Upper lobe of left lung (tissue), 6 donors: ENCODE data around the gene BTN3A1. TPM values are rescaled to one million over a fixed set of nuclear protein-coding genes. Genes with fewer than 3 reads are reported as not detected.
"Not testable (repeated sequence)": the region's sequence is repeated elsewhere in the genome, so short reads cannot be mapped to it uniquely, and the experiment has no call there.

Experiments used
- ATAC-seq, 2 donors: fragments of 200-7000 bp; cut with Tn5 transposase; one replicate each; pipeline ENCODE4 v1.9.1; 2022; ENCODE audit warnings: mild to moderate bottlenecking in 2 of 2, moderate library complexity in 2 of 2; ENCODE audit not compliant: low FRiP score in 2 of 2
- DNase-seq, 2 donors: peaks; one replicate each; pipeline ENCODE4 v3.0.0-alpha.2; 2019 to 2020
- H3K27ac ChIP-seq, 4 donors: fragments of 200-600 bp; sonication (generic); one replicate each; pipeline ENCODE4 v1.5.1; 2016 to 2019
- H3K27me3 ChIP-seq, 4 donors: fragments of 200-600 bp; sonication (generic); one replicate each; pipeline ENCODE4 v1.5.1; 2017 to 2019
- H3K36me3 ChIP-seq, 4 donors: fragments of 200-600 bp; sonication (generic); one replicate each; pipeline ENCODE4 v1.5.1; 2016 to 2019
- H3K4me1 ChIP-seq, 4 donors: fragments of 200-600 bp; sonication (generic); one replicate each; pipeline ENCODE4 v1.5.1; 2018 to 2019
- H3K4me3 ChIP-seq, 4 donors: fragments of 200-600 bp; sonication (generic); one replicate each; pipeline ENCODE4 v1.5.1; 2017 to 2019; ENCODE audit warnings: mild to moderate bottlenecking in 2 of 4, moderate library complexity in 1 of 4
- H3K9me3 ChIP-seq, 4 donors: fragments of 200-600 bp; sonication (generic); one replicate each; pipeline ENCODE4 v1.5.1; 2018 to 2019
- EP300 ChIP-seq, 4 donors: sonication (generic); formaldehyde crosslinking; IDR thresholded peaks; one replicate each; pipeline ENCODE4 v1.5.1; 2017; ENCODE audit warnings: antibody characterized with exemption in 4 of 4, control low read depth in 2 of 4
- POLR2A ChIP-seq, 4 donors: fragments of 450-650 bp; IDR thresholded peaks; one replicate each; pipeline ENCODE4 v1.5.1; 2016 to 2017; ENCODE audit warnings: antibody characterized with exemption in 4 of 4, mild to moderate bottlenecking in 2 of 4
- POLR2AphosphoS5 ChIP-seq, 2 donors: sonication (generic); formaldehyde crosslinking; IDR thresholded peaks; one replicate each; pipeline ENCODE4 v1.5.1; 2017; ENCODE audit warnings: antibody characterized with exemption in 2 of 2
- WGBS, 2 donors: methylation state at CpG; one replicate each; pipeline ENCODE4 v1.1.5; 2017 to 2018; 5-methylcytosine and 5-hydroxymethylcytosine counted together
- total RNA-seq, 6 donors: library from RNA; depleted of rRNA in 4 of 6; stranded (reverse); fragments of >200 nt in 4 of 6; gene quantifications; one replicate each; pipeline versions ENCODE4 v1.1.0 to v1.2.1, GENCODE V29; 2016 to 2021
- TF ChIP-seq, protein P1 (sequence below), 6 experiments: fragments of 450-650 bp in 4 of 6; fragments of 200-600 bp in 2 of 6; sonication (generic) in 2 of 6; IDR thresholded peaks; one replicate each; pipeline ENCODE4 v1.5.1; 2016 to 2019; ENCODE audit warnings: antibody characterized with exemption in 6 of 6
- donor health status: DM: no; HTN: no; CAD: no; lungs with moderate emphysema.
- donor health status: DM: no; HTN: yes; CAD: no; lungs with severe emphysema.

Gene BTN3A1
- 10 to 100 TPM; 24.9 to 55.8 (median 34.6) TPM for total RNA-seq

DNA sequence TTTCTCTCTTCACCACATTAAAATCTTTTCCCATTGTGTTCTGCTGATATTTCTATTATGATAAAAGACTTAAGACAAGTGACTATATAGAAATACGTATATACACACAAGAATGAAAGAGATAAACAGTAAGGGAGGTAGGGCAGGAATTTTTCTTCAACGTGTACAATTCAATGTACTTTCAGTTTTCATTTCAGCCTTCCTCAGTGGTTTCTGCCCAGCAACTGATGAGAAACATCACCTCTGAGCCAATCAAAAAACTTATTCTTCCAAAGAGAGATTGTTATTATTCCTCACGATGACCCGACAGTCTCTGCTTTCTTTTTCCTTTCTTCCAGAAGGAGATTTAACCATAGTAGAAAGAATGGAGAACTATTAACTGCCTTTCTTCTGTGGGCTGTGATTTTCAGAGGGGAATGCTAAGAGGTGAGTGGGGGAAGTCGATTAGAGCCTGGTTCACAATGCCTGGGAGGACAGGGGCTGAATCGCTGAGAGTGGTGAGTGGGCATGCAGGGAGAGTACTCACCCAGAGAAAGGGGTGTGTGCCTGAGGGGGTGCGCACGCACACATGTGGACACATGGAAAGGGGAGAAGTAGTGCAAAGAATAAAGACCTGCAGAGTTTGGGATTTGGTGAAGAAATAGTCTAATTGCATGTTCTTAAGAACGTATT is at the start of gene BTN3A1:
BTN3A1 (plus strand) TSS at position 289 of the 672 bp plus-strand sequence. CDS start 3,289 bp downstream, outside the sequence.
- Histone ChIP-seq H3K9me3 (no peaks in the 10 kb centered on the region), H3K36me3 (peaks cover 0 to 15% (median 8%) of the 10 kb centered on the region in 4 donors), H3K27ac (peak within 1 kb of the TSS; percentile 85 to 94 (median 90)), H3K27me3 (no peaks in the 10 kb centered on the region), H3K4me3 (peak within 1 kb of the TSS; percentile 15 to 73 (median 60)), H3K4me1 (peaks cover 23 to 35% (median 30%) of the 10 kb centered on the region in 4 donors)
- peak; percentile 90 to 96 for ATAC-seq
- peak in 1 of 2 donors; percentile 75 for DNase-seq
- TF ChIP-seq, protein P1, sequence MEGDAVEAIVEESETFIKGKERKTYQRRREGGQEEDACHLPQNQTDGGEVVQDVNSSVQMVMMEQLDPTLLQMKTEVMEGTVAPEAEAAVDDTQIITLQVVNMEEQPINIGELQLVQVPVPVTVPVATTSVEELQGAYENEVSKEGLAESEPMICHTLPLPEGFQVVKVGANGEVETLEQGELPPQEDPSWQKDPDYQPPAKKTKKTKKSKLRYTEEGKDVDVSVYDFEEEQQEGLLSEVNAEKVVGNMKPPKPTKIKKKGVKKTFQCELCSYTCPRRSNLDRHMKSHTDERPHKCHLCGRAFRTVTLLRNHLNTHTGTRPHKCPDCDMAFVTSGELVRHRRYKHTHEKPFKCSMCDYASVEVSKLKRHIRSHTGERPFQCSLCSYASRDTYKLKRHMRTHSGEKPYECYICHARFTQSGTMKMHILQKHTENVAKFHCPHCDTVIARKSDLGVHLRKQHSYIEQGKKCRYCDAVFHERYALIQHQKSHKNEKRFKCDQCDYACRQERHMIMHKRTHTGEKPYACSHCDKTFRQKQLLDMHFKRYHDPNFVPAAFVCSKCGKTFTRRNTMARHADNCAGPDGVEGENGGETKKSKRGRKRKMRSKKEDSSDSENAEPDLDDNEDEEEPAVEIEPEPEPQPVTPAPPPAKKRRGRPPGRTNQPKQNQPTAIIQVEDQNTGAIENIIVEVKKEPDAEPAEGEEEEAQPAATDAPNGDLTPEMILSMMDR (IDR thresholded peaks at IDR 0.05): no peak
- TF ChIP-seq POLR2AphosphoS5 (IDR thresholded peaks at IDR 0.05) (peak in 1 of 2 donors; percentile 34), POLR2A (IDR thresholded peaks at IDR 0.05) (peak in 1 of 4 donors; percentile 49), EP300 (IDR thresholded peaks at IDR 0.05) (no peak)
- 1% methylated on average over 9 of the region's 9 CpGs for WGBS, 2 donors

- 94 to 95% methylated on average over 7 of the region's 7 CpGs for WGBS, 2 donors
- no peaks in the 10 kb centered on the region for H3K36me3 ChIP-seq
- no peaks in the 10 kb centered on the region for H3K4me1 ChIP-seq
- no peak overlapping the region for H3K4me3 ChIP-seq
- TF ChIP-seq POLR2AphosphoS5 (IDR thresholded peaks at IDR 0.05): no peak
- TF ChIP-seq POLR2A (IDR thresholded peaks at IDR 0.05): no peak
- TF ChIP-seq, protein P1 (IDR thresholded peaks at IDR 0.05): no peak
- TF ChIP-seq EP300 (IDR thresholded peaks at IDR 0.05): no peak
- no peaks in the 10 kb centered on the region for H3K9me3 ChIP-seq
- H3K27me3 ChIP-seq: no peaks in the 10 kb centered on the region
- DNase-seq (no peak), ATAC-seq (no peak)
- no peak overlapping the region for H3K27ac ChIP-seq
Observed at GRCh38 chr6:26352315-26352714, 49.8 kb upstream of the BTN3A1 start.

GRCh38 chr6:26354162-26354561 is 47.9 kb upstream of the BTN3A1 start:
- H3K36me3 ChIP-seq: no peaks in the 10 kb centered on the region
- H3K4me3 ChIP-seq: no peak overlapping the region
- DNase-seq: no peak
- H3K4me1 ChIP-seq: no peaks in the 10 kb centered on the region
- H3K9me3 ChIP-seq: no peaks in the 10 kb centered on the region
- no peaks in the 10 kb centered on the region for H3K27me3 ChIP-seq
- 59 to 68% methylated on average over 3 of the region's 3 CpGs for WGBS, 2 donors
- no peak for TF ChIP-seq EP300 (IDR thresholded peaks at IDR 0.05)
- ATAC-seq: no peak
- no peak overlapping the region for H3K27ac ChIP-seq

DNA sequence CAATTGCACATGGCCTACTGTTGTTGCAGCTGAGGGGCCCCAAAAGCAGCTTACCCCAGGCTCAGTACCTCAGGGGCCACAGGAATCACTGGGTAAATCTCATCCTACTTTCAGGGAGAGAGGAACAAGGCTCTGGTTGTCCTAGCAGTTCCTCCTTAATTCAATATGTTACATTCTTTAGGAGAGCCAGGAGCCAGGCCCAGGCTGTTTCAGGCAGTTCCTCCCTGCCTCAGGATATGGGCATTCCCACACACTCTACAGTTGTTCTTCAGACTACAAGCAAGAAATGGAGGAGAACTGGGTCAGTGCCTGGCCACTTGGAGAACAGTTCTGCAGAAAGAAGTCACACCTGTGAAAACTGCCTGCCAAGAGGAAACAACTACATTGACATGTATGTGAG is 46.7 kb upstream of the BTN3A1 start:
- Histone ChIP-seq H3K9me3 (no peaks in the 10 kb centered on the region), H3K4me1 (no peaks in the 10 kb centered on the region), H3K36me3 (no peaks in the 10 kb centered on the region), H3K27me3 (no peaks in the 10 kb centered on the region), H3K27ac (no peak overlapping the region), H3K4me3 (no peak overlapping the region)
- no peak for DNase-seq
- no peak for ATAC-seq
- no peak for TF ChIP-seq EP300 (IDR thresholded peaks at IDR 0.05)
- TF ChIP-seq, protein P1 (IDR thresholded peaks at IDR 0.05): no peak
- no peak for TF ChIP-seq POLR2A (IDR thresholded peaks at IDR 0.05)
- no peak for TF ChIP-seq POLR2AphosphoS5 (IDR thresholded peaks at IDR 0.05)

DNA sequence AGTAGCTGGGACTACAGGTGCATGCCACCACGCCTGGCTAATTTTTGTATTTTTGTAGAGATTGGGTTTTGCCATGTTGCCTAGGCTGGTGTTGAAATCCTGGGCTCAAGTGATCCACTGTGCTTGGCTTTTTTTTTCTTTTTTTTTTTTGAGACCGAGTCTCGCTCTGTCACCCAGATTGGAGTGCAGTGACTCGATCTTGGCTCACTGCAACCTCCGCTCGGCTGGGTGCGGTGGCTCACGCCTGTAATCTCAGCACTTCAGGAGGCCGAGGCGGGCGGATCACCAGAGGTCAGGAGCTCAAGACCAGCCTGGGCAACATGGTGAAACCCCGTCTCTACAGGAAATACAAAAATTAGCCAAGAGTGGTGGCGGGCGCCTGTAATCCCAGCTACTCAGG is 44.5 kb upstream of the BTN3A1 start:
- not testable (repeated sequence) for H3K36me3 ChIP-seq, ATAC-seq, H3K9me3 ChIP-seq, H3K27ac ChIP-seq, H3K27me3 ChIP-seq, H3K4me1 ChIP-seq, H3K4me3 ChIP-seq
- peak in 1 of 2 donors; percentile 47 for DNase-seq
- WGBS, 2 donors: 86 to 93% methylated on average over 14 of the region's 14 CpGs

DNA sequence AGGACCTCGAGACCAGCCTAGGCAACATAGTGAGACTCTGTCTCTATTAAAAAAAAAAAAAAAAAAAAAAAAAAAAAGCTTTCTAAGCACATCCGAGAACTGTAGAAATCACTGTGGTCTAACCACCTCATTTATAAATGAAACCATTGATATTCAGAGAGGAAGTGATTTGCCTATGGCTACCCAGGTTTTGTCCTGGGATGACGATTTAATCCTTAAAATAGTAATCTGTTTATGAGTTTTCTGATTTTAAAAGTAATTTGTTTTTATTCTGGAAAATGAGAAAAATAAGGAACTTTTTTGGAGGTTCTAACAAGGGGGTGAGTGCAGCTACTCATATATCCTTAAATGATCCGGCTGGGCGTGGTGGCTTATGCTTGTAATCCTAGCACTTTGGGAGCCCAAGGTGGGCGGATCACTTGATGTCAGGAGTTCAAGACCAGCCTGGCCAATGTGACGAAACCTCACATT is 43.5 kb upstream of the BTN3A1 start:
- DNase-seq: no peak

More for the DNA sequence above, 43.5 kb upstream of the BTN3A1 start:
- no peak for ATAC-seq
- no peaks in the 10 kb centered on the region for H3K27me3 ChIP-seq
- 80 to 90% methylated on average over 7 of the region's 7 CpGs for WGBS, 2 donors
- no peaks in the 10 kb centered on the region for H3K4me1 ChIP-seq
- H3K4me3 ChIP-seq: no peak overlapping the region
- no peaks in the 10 kb centered on the region for H3K9me3 ChIP-seq
- H3K36me3 ChIP-seq: no peaks in the 10 kb centered on the region
- TF ChIP-seq, protein P1 (IDR thresholded peaks at IDR 0.05): no peak
- TF ChIP-seq EP300 (IDR thresholded peaks at IDR 0.05) (no peak), POLR2AphosphoS5 (IDR thresholded peaks at IDR 0.05) (no peak), POLR2A (IDR thresholded peaks at IDR 0.05) (no peak)
- no peak overlapping the region for H3K27ac ChIP-seq
